HG02763 (cell line): ENCODE results near the gene CRTC3.
"Not testable (repeated sequence)": the region's sequence is repeated elsewhere in the genome, so short reads cannot be mapped to it uniquely, and the experiment has no call there.

Experiments
- ATAC-seq: cut with Tn5 transposase; IDR thresholded peaks from one replicate; pipeline ENCODE4 v1.9.1; 2021; ENCODE audit warnings: mild to moderate bottlenecking, moderate library complexity; ENCODE audit not compliant: unreplicated experiment

The CRTC3 gene

DNA sequence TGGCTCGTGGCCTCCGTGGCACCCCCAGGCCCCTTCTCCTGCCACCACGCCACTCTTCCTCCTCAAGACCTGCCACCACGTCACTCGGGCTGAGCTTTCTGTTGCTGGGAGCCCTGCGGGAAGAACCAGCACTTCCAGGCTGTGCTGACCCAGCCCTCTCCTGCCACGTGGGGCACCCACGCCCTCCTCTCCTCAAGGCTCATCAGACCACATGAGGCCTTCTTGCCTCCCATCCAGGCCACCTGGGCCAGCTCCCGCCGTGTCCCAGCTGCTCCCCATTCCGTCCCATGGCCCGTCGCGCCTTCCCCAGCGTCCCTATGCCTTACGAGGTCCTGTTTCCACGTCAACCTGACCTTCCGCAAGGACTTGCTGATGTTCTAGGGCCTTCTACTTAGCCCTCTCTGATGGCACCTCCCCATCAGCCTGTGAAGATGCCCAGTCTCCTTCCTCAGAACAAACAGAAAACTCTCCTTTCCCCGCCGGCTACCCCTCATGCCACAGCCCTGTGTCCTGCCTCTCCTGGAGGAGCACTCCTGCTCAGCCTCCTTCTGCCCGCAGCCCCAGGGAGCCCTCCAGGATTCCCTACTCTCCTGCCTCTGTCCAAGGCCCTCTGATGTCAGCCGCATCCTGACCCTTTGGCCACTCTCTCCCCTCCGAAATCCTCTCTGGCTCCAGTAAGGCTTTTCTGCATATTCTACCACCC is 116.3 kb downstream of the CRTC3 start:
- no peak for ATAC-seq

DNA sequence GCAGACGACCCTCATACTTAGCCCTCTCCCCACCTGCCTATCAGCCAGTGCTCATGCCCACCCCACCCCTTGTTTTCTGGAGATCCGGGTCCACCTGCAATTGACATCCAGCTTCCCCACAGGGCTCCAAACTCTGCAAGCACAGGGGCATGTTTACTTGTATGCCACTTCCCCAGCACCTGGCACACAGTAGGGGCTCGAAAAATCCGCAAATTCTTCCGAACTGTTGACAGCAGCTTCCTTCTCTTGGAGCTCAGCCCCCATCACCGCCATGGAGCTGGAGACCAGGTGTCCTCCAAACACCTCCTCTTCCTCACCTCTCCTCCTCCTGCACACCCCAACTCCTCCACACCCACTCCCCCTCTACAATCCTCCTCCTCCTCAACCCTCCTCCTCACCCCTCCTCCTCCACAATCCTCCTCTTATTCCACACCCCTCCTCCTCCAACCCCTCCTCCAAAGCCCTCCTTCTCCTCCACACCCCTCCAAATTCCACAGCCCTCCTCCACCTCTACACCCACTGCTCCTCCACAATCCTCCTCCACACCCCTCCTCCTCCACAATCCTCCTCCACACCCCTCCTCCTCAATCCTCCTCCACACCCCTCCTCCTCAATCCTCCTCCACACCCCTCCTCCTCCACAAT is 117.1 kb downstream of the CRTC3 start:
- no peak for ATAC-seq

DNA sequence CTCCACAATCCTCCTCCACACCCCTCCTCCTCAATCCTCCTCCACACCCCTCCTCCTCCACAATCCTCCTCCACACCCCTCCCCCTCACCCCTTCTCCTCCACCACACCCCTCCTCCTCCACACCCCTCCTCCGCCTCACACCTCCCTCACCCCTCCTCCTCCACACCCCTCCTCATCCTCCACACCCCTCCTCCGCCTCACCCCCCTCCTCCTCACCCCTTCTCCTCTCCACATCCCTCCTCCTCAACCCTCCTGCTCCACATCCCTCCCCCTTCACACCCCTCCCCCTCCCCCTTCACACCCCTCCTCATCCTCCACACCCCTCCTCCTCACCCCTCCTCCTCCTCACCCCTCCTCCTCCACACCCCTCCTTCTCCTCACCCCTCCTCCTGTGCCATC is 117.6 kb downstream of the CRTC3 start:
- no peak for ATAC-seq

DNA sequence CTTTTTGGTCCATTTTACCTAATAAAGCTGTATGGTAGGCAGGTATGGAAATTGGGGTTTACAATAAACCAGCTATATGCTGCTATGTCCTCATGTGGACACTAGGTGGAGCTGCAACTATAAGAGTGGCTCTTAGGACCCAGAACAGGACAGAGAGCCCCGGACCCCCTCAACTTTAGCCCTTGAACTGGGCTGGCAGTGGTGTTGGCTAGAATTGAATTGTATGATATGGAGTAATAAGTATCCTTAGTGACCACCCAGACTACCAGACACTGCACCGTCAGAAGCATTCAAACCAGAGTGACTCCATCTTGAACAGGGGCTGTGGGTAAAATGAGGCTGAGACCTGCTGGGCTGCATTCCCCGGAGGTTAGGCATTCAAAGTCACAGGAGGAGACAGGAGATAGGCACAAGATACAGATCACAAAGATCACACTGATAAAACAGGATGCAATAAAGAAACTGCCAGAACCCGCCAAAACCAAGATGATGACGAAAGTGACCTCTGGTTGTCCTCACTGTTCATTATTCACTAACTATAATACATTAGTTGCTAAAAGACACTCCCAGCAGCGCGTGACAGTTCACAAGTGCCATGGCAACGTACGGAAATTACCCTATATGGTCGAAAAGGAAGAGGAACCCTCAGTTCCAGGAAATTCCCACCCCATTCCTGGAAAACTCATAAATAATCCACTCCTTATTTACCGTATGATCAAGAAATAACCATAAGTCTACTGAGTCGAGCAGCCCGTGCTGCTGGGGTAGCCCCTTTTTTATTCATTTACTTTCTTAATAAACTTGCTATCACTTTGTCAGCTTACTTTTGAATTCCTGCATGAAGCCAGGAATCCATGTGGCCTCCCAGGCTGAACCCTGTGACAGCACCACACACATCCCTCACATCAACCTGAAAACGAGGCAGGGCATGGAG is 118.7 kb downstream of the CRTC3 start:
- no peak for ATAC-seq

DNA sequence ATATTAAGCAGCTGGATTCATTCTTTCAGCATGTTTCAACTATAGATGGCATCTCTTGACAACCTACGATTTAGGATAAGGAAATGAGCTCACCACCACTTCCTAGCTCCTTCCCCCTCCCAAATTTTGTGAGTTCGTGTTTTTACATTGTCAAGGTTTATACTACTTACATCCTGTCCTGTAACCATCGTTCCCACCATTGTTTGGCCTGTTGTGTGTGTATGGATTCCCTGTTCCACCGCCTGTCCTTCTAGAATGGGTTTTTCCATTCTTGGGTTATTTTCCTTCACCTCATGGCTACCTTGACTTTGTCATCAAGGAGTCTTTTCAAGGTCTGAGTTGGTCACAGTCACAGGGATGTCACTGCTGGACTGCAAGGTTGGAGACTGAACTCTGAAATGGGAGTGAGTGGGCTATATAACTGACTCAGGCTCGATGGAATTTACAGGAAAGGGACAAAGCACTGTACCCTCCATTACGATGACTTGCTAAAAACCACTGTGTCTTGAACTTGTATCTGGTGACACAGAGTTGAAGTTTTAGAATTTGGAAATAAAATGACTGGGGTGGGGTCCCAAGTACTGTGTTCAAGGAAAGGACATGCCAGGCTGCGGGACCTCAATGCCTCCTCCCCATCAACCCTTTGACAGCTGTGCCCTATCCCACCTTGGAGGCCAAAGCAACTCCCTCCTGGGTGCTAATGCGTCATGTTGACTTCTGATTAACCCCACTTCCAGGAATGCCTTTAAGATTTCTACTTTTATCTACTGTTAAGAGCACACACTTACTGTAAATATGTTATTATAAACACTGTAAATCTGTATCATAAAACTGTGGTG is 120.6 kb downstream of the CRTC3 start:
- ATAC-seq: no peak

DNA sequence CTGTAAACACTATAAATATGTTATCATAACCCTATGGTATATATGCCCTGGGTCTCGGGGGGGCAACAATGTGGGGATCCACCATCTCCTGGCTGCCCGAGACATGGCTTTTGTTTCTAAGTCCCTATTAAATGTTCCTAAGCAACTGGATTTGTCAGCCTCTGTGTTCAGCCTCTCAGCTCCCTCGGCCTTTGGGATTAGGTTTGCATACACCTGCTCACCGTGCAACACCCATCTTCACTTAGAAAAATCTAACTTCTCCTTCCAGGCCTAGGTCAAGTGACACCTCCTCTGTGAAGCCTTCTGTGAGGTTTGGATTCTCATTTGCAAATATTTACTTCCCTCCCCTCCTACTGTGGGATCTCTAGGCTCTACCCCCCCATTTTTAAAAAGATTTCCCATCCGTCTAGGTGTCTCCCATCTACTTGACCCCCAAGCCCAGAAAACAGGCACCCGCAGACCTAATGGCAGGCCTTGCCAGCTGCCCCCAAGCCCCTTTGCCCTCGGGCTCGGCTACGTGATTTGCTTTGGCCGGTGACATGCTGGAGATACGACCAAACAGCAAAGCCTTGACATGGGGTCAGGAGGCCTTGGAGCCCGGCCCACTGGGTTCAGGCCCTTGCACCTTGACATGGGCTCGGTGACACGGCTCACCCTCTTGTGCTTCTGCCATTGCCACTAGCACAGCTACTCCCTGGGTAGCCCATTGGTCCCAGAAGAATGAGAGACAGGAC is 121.4 kb downstream of the CRTC3 start:
- ATAC-seq: no peak

DNA sequence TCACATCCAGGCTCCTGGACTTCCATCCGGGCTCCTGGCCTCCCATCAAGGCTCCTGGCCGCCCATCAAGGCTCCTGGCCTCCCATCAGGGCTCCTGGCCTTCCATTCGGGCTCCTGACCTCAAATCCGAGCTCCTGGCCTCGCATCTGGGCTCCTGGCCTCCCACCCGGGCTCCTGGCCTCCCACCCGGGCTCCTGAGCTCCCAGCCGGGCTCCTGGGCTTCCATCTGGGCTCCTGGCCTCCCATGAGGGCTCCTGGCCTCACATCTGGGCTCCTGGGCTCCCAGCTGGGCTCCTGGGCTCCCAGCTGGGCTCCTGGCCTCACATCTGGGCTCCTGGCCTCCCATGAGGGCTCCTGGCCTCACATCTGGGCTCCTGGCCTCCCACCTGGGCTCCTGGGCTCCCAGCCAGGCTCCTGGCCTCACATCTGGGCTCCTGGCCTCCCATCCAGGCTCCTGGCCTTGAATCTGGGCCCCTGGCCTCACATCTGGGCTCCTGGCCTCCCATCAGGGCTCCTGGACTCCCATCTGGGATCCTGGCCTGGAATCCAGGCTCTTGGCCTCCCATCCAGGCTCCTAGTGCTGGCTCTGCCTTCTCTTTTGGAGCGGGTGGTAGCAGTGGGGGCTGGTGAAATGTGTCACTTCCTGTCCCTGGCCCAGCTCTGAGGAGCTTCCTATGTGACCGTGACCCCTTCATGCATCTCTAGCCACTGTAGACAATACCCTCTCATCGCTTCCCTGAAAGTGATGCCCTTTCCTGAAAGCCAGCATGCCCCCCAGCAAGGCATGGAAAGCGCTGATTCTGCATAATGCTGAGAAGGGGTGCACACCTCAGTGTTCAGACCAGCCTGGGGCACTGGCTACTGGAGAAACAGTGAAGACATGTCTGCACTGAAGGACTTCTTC is 124.8 kb downstream of the CRTC3 start:
- ATAC-seq: no peak

DNA sequence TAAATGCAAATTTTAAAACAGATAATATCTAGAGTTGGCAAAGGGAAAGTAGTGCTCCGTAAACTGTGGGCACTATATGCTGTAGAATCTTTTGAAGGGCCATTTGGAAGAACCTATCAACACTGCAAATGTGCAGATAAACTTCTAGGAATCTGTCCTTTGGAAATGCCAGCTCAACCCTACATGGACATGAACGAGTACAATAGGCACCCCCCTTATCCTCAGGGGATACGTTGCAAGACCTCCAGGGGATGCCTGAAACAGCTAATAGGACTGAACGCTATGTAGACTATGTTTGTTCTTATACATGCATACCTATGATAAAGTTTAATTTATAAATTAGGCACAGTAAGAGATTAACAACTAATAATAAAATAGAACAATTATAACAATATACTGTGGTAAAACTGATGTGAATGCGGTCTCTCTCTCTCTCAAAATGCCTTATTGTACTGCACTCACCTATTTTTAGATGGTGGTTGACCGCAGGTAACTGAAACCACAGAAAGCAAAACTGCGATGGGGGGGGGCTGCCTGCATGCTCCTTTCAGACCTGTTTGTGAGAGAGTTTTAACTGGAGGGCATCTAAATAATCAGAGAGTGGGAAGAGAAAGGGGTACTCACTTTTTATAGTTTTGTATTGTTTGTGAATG is 127.9 kb downstream of the CRTC3 start:
- ATAC-seq: not testable (repeated sequence)

DNA sequence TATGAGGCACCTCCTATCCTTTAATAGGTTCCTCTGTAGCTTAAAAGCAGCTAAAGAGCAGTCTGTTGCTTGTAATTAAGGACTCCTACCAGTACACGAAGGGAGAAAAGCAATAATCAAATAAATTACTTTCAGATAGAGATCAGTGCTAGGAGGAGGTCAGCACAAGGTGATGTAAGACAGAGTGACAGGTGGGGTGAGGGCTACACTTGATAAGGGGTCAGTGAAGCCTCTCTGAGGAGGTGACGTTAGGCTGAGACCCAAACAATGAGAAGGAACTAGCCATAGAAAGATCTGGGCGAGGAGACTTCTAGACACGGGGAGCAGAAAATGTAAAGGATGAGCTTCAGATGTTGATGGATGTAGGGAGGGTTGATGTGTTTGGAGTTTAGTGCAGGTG is 129.8 kb downstream of the CRTC3 start:
- no peak for ATAC-seq

DNA sequence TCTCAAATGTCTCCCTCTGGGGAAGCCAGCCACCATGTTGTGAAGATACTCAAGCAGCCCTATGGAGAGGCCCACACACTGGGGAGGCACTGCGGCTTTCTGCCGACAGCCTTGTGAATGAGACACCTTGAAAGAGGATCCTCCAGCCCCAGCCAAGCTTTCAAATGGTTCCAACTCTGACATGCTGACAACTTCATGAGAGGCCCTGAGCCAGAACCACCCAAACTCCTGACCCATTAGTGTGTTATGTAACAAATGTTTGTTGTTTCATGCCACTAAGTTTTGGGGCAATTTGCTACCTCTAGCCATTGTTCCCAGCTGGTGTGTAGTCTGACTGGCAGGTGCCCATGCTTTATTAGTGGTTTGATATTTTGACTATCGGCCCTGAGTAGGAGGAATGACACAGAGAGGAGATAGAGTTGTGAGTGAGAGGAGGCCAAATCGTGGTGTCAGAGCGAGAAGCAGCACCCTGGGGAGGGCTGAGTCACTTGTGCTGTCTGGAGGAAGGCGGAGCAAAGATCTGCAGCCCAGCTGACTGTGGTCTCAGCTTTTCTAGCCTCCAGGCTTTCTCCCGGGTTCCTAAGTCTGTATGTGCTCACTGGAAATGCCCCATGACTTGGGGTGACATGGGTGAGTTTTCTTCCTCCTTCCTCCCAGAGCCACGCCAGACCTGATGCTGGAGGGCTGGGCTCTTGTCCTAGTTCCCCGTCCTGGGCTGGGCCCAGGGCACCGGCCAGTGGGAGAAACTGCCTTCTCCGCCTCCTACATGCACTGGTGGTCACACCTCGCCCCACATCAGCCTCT is 130.7 kb downstream of the CRTC3 start:
- ATAC-seq: peak; percentile 54

DNA sequence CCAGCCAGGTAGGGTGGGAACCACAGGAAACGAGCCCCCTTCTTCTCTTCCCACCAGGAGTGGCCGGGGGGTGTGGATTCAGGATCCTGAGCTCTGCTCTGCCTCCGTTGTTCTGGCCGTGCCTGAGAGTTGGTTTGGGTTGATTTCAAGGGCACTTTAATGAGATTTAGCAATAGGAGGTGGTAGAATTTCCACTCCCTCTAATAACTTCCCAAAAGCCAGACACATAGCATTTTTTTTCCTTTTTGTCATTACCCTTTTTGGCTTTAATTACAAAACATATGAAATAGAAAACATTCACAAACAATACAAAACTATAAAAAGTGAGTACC is 131.2 kb downstream of the CRTC3 start:
- ATAC-seq: not testable (repeated sequence)

DNA sequence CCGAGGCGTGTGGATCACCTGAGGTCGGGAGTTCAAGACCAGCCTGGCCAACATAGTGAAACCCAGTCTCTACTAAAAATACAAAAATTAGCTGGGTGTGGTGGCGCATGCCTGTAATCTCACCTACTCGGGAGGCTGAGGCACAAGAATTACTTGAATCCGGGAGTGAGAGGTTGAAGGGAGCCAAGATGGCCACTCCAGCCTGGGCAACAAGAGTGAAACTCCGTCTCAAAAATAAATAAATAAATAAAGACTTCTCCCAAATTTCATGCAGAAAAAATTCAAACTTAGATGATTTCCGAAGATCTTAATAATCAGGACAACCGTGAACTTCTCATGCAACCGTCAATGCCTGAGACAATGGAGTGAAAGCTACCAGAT is 134.3 kb downstream of the CRTC3 start:
- ATAC-seq: not testable (repeated sequence)

DNA sequence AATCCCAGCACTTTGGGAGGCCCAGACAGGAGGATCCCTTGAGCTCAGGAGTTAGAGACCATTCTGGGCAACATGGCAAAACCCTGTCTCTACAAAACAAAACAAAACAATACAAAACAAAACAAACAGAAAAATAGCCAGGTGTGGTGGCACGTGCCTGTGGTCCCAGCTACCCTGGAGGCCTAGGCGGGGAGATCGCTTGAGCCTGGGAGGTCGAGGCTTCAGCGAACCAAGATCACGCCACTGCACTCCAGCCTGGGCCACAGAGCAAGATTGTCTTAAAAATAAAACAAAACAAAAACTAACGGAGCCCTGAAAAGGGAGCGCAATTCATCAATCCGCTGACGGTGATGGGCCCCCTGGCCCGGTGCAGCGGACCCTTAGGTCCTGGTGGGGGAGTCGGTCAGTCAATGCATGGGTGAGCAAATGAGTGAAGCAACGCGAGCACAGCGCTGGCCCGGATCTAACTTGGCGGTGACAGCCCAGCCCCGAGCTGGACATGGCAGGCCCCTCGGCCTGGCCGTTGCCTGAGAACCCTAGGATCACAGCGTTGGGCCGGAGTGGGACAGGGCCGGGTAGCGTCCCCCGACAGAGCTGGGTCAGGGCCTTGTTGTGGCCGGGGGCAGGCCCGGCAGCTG is 135.0 kb downstream of the CRTC3 start:
- ATAC-seq: peak; percentile 4

DNA sequence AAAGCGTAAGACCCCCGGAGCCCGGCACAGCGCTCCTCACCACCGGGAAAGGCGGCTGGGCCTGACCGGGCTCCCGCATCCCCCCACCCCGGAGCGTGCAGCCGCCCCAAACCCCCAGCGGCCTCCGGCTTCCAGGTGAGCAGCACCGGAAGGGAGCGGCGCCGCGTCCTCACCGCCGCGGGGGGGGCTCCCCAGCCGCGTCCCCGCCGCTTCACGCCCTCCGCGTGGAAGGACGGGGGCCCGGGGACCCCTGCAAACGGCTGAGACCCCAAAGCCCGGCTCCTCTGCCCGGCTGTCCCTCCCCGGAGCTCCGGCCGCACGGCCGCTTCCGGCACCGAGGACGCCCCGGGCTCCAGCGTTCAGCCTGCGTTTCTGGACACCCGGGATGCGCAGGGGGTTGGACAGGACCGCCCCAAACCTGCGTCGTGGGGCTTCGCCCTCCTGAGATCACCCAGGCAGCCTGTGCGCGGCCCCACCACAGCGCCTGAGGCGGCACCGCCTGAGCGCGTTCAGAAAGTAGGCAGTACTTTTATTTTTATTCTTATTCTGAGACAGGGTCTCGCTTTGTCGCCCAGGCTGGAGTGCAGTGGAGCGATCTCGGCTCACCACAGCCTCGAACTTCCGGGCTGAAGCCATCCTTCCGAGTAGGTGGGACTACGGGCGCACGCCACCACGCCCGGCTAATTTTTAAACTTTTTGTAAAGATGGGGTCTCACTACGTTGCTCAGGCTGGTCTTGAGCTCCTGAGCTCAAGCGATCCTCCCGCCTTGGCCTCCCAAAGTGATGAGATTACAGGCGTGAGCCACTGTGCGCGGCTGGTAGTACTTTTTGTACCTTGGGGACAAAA is 135.8 kb downstream of the CRTC3 start:
- ATAC-seq: peak; percentile 45

DNA sequence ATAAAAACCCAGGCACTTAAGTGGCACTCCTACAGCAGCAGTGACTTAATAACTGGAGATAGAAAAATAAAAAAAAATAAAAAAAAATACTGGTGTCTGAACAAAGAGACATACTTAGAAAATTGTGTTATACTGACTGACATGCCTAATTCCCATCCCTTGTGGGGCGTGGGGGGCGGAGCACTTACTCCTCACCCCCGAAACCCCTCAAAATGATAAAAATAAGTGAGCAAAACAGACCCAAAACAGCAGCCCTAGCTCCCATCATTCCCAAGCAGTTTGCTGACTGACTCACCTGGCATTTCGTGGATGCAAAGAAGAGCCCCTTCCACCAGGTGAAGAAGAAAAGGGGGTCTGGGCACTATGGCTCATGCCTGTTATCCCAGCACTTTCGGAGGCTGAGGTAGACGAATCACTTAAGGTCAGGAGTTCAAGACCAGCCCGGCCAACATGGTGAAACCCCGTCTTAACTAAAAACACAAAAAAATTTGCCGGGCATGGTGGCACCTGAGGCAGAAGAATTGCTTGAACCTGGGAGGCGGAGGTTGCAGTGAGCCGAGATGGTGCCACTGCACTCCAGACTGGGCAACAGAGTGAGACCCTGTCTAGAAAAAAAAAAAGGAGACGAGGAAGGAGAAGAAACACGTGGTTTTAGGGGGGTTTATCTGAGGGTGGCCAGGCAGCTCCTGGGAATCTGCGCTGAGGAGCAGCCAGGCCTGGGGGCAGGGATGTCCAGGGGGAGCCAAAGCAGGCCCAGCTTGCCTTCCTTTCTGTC is 136.6 kb downstream of the CRTC3 start:
- no peak for ATAC-seq
